SK-N-SH (cell line): Measurements from ENCODE around the gene SH3RF1.

Experiments
- CHD2 ChIP-seq: fragments of 150-350 bp; IDR thresholded peaks from 2 replicates; pipeline ENCODE4 v1.6.1; 2018; ENCODE audit warnings: low read length; ENCODE audit not compliant: partially characterized antibody
- EP300 ChIP-seq, 2 experiments: IDR thresholded peaks; 2 replicates each; pipeline versions ENCODE4 v1.4.0 to v1.6.1; 2012; ENCODE audit warnings: borderline replicate concordance in 1 of 2, low read depth in 1 of 2, low read length in 1 of 2
- JUND ChIP-seq: IDR thresholded peaks from 2 replicates; pipeline ENCODE4 v1.4.0; 2012
- POLR2AphosphoS5 ChIP-seq: IDR thresholded peaks from 2 replicates; pipeline ENCODE4 v1.6.1; 2012; ENCODE audit warnings: low read depth, low read length
- RAD21 ChIP-seq: IDR thresholded peaks from 2 replicates; pipeline ENCODE4 v1.6.1; 2012; ENCODE audit warnings: mild to moderate bottlenecking, low read length
- REST ChIP-seq: IDR thresholded peaks from 2 replicates; pipeline ENCODE4 v1.6.1; 2012; ENCODE audit warnings: mild to moderate bottlenecking, low read depth, low read length, moderate library complexity
- TAF1 ChIP-seq: IDR thresholded peaks from 2 replicates; pipeline ENCODE4 v1.6.1; 2012; ENCODE audit warnings: low read depth, mild to moderate bottlenecking, low read length, moderate library complexity, borderline replicate concordance
- TEAD4 ChIP-seq: IDR thresholded peaks from 2 replicates; pipeline ENCODE4 v1.4.0; 2012; ENCODE audit warnings: mild to moderate bottlenecking, borderline replicate concordance; ENCODE audit not compliant: insufficient read depth
- TF ChIP-seq, protein P1 (sequence below): fragments of 200-600 bp; sonication (generic); IDR thresholded peaks from 2 replicates; pipeline ENCODE4 v1.6.1; 2017; ENCODE audit warnings: antibody characterized with exemption, mild to moderate bottlenecking, moderate library complexity
- TF ChIP-seq, protein P2 (sequence below): IDR thresholded peaks from 2 replicates; pipeline ENCODE4; 2012

GRCh38 chr4:169228076-169228475 is 42.7 kb downstream of the SH3RF1 start:
- TF ChIP-seq POLR2AphosphoS5: no peak
- TF ChIP-seq, protein P1, sequence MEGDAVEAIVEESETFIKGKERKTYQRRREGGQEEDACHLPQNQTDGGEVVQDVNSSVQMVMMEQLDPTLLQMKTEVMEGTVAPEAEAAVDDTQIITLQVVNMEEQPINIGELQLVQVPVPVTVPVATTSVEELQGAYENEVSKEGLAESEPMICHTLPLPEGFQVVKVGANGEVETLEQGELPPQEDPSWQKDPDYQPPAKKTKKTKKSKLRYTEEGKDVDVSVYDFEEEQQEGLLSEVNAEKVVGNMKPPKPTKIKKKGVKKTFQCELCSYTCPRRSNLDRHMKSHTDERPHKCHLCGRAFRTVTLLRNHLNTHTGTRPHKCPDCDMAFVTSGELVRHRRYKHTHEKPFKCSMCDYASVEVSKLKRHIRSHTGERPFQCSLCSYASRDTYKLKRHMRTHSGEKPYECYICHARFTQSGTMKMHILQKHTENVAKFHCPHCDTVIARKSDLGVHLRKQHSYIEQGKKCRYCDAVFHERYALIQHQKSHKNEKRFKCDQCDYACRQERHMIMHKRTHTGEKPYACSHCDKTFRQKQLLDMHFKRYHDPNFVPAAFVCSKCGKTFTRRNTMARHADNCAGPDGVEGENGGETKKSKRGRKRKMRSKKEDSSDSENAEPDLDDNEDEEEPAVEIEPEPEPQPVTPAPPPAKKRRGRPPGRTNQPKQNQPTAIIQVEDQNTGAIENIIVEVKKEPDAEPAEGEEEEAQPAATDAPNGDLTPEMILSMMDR: no peak
- no peak for TF ChIP-seq TEAD4
- no peak for TF ChIP-seq REST
- no peak for TF ChIP-seq RAD21
- TF ChIP-seq CHD2: no peak
- no peak for TF ChIP-seq JUND
- TF ChIP-seq TAF1: no peak
- TF ChIP-seq, protein P2, sequence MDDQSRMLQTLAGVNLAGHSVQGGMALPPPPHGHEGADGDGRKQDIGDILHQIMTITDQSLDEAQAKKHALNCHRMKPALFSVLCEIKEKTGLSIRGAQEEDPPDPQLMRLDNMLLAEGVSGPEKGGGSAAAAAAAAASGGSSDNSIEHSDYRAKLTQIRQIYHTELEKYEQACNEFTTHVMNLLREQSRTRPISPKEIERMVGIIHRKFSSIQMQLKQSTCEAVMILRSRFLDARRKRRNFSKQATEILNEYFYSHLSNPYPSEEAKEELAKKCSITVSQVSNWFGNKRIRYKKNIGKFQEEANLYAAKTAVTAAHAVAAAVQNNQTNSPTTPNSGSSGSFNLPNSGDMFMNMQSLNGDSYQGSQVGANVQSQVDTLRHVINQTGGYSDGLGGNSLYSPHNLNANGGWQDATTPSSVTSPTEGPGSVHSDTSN: no peak
- no peak for TF ChIP-seq EP300 (IDR thresholded peaks at IDR 0.05; ENCODE audit: borderline replicate concordance in 1 of 2, low read depth in 1 of 2, low read length in 1 of 2)
